Measurements from ENCODE around the gene NFKBIB.
A peak's percentile ranks its signal among the peaks of the same experiment; 100 is the strongest.
"Not testable (repeated sequence)": the region's sequence is repeated elsewhere in the genome, so short reads cannot be mapped to it uniquely, and the experiment has no call there.

NFKBIB gene, protein sequence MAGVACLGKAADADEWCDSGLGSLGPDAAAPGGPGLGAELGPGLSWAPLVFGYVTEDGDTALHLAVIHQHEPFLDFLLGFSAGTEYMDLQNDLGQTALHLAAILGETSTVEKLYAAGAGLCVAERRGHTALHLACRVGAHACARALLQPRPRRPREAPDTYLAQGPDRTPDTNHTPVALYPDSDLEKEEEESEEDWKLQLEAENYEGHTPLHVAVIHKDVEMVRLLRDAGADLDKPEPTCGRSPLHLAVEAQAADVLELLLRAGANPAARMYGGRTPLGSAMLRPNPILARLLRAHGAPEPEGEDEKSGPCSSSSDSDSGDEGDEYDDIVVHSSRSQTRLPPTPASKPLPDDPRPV

GRCh38 chr19:38899447-38900201 is at the start of gene NFKBIB, which contains the start of gene SIRT2:
Gene NFKBIB, plus strand, starts transcription at chr19:38899969. Its CDS starts 64 bp downstream, at chr19:38900033.
Gene SIRT2, minus strand, starts transcription at chr19:38899618. Its CDS starts 97 bp downstream, at chr19:38899521.
- peak; percentile 89 to 96 (median 92) for DNase-seq

DNA sequence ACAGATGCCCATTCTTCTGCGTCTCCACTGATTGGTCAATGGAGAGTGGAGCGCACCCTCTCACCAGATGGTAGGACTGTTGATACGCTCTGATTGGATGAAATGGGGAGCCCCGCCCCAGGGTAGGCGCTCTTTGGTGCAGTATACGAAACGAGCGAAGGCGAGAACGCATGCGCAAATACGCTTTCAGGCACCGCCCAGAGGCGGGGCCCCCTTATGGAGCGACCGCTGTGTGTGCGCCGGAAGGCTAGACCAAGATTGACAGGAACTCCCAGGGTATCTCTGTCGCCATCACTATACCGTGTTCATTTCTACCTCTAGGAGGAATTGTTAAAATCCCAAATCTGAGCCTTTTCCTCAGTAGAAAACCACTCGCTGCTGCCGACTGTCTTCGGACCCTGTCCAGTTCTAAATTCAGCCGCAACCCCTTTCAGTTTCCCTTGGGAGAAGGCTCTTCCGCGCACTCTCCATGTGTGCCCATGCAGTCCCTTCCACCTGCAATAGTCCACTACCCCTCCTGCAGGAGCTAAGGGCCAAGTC is 49.3 kb upstream of the NFKBIB start:
- peak; percentile 98 to 99 (median 99) for DNase-seq

DNA sequence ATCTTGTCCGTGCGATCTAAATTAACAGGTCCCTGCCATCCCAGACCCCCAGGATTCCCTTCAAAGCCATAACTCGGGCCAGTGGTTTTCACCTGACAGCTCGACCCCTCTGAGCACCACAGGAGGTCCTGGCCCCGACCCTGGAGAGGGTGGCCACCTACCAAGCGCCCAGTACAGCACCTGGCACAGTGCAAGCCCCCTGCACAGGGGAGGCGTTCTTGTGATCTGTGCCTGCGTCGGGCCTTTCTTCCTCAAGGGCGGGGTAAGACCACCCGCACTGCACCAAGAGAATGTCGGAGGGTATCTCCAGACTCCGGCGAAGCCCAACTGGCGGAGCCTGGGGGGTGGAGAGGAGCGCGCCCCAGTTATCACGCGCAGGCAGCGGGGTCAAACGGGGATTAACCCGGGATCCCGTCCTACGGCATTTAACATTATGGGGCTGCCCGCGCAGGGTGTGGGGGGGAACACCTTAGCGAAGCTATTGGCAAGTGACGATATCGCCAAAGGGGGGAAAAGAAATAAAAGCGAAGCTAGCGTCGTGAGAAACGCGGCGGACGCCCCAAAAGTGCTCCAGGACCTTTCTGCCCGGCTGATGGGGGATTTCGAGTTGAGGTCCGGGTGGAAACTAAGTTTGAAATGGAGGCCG is 48.7 kb upstream of the NFKBIB start:
- DNase-seq = peak in 1 of 4 experiments; percentile 40

DNA sequence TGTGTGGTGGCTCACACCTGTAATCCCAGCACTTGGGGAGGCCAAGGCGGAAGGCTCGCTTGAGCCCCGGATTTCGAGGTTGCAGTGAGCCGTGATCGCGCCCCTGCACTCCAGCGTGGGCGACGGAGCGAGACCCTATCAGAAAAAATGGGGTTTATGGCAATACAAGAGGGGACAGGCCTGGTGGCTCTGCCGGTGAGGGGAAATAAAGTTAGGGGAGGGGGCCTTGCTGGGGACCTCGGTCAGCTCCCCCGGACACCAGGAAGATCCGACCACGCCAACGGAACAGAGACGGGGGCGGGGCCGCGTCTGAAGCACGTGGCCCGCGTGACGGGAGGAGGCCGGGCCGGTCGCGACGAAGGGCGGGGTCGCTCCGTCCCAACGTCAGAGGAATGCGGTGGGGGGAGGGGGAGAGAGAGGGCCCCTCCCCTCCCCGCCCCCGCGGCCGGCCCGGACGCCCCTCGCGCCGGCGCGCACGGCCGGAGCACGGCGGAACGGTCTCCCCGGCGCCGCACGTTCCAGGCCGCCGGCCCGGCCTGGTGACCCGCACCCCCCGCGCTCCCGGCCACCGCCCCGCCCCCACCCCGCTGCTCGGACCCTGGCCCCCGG is 48.0 kb upstream of the NFKBIB start:
- DNase-seq = peak; percentile 65 to 84 (median 74)

- DNase-seq = peak in 2 of 4 experiments; percentile 29 to 43
These were observed 47.3 kb upstream of the NFKBIB start for GRCh38 chr19:38852231-38853044.

DNA sequence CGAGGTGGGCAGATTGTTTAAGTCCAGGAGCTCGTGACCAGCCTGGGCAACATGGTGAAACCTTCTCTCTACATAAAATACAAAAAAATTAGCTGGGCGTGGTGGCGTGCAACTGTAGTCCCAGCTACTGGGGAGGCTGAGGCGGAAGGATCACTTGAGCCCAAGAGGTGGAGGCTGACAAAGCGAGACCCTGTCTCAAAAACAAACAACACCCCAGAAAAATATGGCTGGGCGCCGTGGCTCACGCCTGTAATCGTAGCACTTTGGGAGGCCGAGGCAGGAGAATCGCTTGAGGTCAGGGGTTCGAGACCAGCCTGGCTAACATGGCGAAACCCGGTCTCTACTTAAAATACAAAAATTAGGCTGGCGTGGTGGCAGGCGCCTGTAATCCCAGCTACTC is 46.6 kb upstream of the NFKBIB start:
- DNase-seq = no peak

- DNase-seq = not testable (repeated sequence)
These were observed 44.8 kb upstream of the NFKBIB start for GRCh38 chr19:38854961-38855360.

DNA sequence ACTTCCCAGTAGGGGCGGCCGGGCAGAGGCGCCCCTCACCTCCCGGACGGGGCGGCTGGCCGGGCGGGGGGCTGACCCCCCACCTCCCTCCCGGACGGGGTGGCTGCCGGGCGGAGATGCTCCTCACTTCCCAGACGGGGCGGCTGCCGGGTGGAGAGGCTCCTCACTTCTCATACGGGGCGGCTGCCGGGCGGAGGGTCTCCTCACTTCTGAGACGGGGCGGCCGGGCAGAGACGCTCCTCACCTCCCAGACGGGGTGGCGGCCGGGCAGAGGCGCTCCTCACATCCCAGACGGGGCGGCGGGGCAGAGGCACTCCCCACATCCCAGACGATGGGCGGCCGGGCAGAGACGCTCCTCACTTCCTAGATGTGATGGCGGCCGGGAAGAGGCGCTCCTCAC is 44.0 kb upstream of the NFKBIB start:
- not testable (repeated sequence) for DNase-seq

GRCh38 chr19:38856813-38857212 is 43.0 kb upstream of the NFKBIB start:
- no peak for DNase-seq

- DNase-seq = not testable (repeated sequence)
These were observed 40.1 kb upstream of the NFKBIB start for GRCh38 chr19:38859631-38860204.

- no peak for DNase-seq
These were observed 38.4 kb upstream of the NFKBIB start for GRCh38 chr19:38861368-38861767.

DNA sequence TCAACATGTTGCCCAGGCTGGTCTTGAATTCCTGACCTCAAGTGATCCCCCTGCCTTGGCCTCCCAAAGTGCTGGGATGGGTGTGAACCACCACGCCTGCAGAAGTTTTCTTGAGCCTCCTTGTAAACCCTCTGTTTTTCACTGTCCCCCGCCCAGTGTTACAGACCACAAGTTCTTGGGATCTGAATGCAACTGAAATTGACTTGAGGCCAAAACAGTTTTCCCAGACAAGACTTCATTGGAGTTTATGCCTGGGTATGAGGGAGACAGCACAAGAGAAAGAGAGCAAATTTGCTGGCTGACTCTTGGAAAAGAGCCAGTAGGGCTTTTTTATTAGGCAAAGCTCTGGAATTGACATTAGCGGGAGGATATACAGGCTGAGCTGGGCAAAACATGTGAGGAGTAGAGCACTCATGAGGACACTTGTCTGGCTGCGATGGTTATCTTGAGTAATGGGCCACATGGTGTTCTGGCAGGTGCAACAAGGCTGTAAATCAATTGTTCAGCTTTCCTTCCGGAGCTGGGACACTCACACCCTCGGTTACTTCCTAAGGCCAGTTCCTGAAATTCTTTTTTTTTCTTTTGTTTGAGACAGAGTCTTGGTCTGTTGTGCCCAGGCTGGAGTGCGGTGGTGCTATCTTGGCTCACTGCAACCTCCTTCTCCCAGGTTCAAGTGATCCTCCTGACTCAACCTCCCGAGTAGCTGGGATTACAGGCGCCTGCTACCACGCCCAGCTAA is 37.3 kb upstream of the NFKBIB start:
- no peak for DNase-seq

GRCh38 chr19:38867171-38867780 is 32.5 kb upstream of the NFKBIB start:
- no peak for DNase-seq

GRCh38 chr19:38868551-38868950 is 31.2 kb upstream of the NFKBIB start:
- DNase-seq = no peak

DNA sequence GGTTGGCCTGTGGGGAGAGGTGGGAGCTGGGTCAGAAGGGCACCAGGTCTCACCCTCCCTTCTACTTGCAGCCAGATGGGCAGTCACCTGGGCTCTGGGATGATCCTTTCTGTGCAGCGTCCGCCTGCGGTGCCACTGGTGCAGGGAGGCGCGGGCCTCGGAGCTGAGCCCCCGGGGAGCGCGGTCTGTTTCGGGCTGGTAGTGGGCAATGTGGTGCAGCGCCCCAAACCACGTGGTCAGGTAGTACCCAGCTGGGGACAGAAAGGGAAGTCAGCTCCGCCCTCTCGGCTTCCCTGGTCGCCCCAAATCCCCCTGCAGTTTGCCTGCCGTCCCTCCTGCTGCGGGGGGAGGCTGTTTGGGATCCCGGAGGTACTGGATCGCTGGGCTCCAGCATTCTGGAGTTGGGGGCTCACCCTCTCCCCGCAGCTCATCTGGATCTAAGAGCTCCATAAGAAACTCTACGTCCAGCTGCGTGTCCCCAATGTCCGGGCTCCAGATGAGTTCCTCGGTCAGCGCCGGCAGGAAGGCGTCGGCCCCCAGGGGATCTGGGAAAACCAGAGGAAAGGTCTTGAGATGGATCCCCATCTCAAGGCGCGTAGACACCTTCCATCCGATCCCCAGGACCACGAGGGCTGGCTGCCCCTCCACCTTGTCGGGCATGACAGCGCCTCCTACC is 30.5 kb upstream of the NFKBIB start:
- no peak for DNase-seq

DNA sequence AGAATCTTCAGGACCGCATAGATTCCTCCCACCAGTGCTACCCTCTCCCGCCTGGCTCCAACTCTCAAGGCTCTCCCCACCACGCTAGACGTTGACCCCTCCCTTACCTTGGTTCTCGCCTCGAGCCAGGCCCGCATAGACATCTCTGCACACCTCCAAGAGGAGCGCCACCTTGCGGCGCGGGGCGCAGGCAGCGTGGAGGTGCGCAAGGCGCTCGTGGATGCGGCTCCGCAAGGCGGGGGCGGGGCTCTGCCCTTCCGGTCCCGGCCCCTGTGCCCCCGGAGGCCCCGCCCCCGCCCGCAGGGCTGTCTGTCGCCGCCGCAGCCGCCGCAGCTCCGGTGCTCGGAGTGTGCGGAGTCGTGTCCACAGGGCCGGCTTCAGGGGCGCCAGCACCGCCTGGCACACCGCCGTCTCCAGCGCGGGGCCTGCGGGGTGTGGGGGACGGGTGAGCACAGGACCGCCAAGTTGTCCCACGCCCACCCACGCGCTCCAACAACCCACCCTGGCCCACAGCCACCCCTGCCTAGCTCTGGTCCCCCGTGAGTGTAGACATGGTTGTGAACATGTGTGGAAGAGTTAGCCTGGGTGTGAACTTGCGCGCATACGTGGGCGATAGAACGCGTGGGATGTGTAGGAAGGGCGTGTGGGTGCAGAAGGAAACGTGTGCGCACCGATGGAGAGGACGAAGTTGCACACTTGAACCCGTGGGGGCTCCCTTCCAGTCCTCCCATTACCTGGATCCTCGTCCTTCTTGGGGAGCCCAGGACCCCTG is 29.7 kb upstream of the NFKBIB start:
- peak; percentile 74 to 91 (median 83) for DNase-seq

GRCh38 chr19:38870612-38871011 is 29.2 kb upstream of the NFKBIB start:
- DNase-seq = no peak

DNA sequence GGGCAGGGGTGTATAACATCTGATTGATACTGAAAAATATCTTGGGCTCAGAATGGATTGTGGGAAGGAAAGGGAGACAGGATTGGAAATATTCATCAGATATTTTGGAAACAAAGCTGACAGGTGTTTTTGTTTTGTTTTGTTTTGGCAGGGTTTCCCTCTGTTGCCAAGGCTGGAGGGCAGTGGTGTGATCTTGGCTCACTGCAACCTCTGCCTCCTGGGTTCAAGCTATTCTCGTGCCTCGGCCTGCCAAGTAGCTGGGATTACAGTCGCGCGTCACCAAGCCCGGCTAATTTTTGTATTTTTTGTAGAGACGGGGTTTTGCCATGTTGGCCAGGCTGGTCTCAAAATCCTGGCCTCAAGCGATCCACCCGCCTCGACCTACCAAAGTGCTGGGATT is 26.4 kb upstream of the NFKBIB start:
- DNase-seq = not testable (repeated sequence)

All from activated naive CD4-positive, alpha-beta T cell (primary cell).